HCT116 (cell line): ENCODE data around the gene SEMA3F.

Experiments used
- ATF3 ChIP-seq: IDR thresholded peaks from 2 replicates; pipeline ENCODE4 v1.6.1; 2012
- CTCF ChIP-seq, 3 experiments: fragments of 200-600 bp in 1 of 3; sonication (generic) in 1 of 3; IDR thresholded peaks in 2 of 3; conservative IDR thresholded peaks in 1 of 3; 2 replicates each; pipeline ENCODE4 v1.5.1; 2012 to 2017; ENCODE audit warnings: low read depth in 2 of 3, low read length in 2 of 3, antibody characterized with exemption in 1 of 3, borderline replicate concordance in 1 of 3, control low read depth in 1 of 3, mild to moderate bottlenecking in 1 of 3, mixed read lengths in 1 of 3, mixed run types in 1 of 3, moderate library complexity in 1 of 3; ENCODE audit not compliant: insufficient read depth in 1 of 3
- EZH2 ChIP-seq: fragments of 200-600 bp; sonication (generic); IDR thresholded peaks from 2 replicates; pipeline ENCODE4 v1.6.1; 2017; ENCODE audit warnings: antibody characterized with exemption, mixed run types
- EZH2phosphoT487 ChIP-seq: fragments of 200-600 bp; IDR thresholded peaks from 2 replicates; pipeline ENCODE4 v1.6.1; 2018; ENCODE audit warnings: antibody characterized with exemption, borderline replicate concordance
- FOSL1 ChIP-seq: IDR thresholded peaks from 2 replicates; pipeline ENCODE4 v1.6.1; 2012; ENCODE audit warnings: low read depth
- MAX ChIP-seq: IDR thresholded peaks from 2 replicates; pipeline ENCODE4 v1.6.1; 2012
- SIN3A ChIP-seq: IDR thresholded peaks from 2 replicates; pipeline ENCODE4 v1.6.1; 2012; ENCODE audit warnings: low read depth
- ZNF274 ChIP-seq: fragments of 200-500 bp; sonication (Bioruptor generic); IDR thresholded peaks from 2 replicates; pipeline ENCODE4 v1.6.1; 2014; ENCODE audit warnings: mild to moderate bottlenecking, low read depth, low read length, inconsistent platforms

GRCh38 chr3:50150863-50151686 is 4.0 kb upstream of the SEMA3F start:
- no peak for TF ChIP-seq EZH2phosphoT487
- no peak for TF ChIP-seq SIN3A
- no peak for TF ChIP-seq ATF3
- no peak for TF ChIP-seq CTCF (IDR thresholded peaks at IDR 0.05 in 2 of 3, conservative IDR thresholded peaks at IDR 0.05 in 1 of 3; ENCODE audit: borderline replicate concordance in 1 of 3, insufficient read depth in 1 of 3, low read depth in 2 of 3, low read length in 2 of 3)
- TF ChIP-seq EZH2 = no peak
- no peak for TF ChIP-seq MAX
- no peak for TF ChIP-seq ZNF274
- TF ChIP-seq FOSL1 = no peak
